Parathyroid adenoma (tissue), 2 donors: ENCODE measurements around the gene DHCR7.

Experiments
- H2AFZ ChIP-seq: fragments of 300-600 bp; sonication (generic); one replicate; pipeline ENCODE4 v1.7.0; 2017; ENCODE audit warnings: antibody characterized with exemption, mild to moderate bottlenecking
- H3K27ac ChIP-seq: fragments of 300-600 bp; sonication (generic); one replicate; pipeline ENCODE4 v1.7.0; 2017
- H3K27me3 ChIP-seq: fragments of 300-600 bp; sonication (generic); one replicate; pipeline ENCODE4 v1.7.0; 2017; ENCODE audit warnings: low read length; ENCODE audit not compliant: control insufficient read depth, insufficient read depth
- H3K36me3 ChIP-seq: fragments of 300-600 bp; sonication (generic); one replicate; pipeline ENCODE4 v1.7.0; 2017; ENCODE audit warnings: low read length; ENCODE audit not compliant: control insufficient read depth, insufficient read depth
- H3K4me1 ChIP-seq: fragments of 300-600 bp; sonication (generic); one replicate; pipeline ENCODE4 v1.7.0; 2017; ENCODE audit warnings: control low read depth
- H3K4me2 ChIP-seq: fragments of 300-600 bp; sonication (generic); one replicate; pipeline ENCODE4 v1.7.0; 2017; ENCODE audit warnings: low read length
- H3K4me3 ChIP-seq: fragments of 300-600 bp; sonication (generic); one replicate; pipeline ENCODE4 v1.7.0; 2017; ENCODE audit warnings: low read depth, low read length
- H3K79me2 ChIP-seq: fragments of 300-600 bp; sonication (generic); one replicate; pipeline ENCODE4 v1.7.0; 2017; ENCODE audit warnings: control low read depth
- H3K9ac ChIP-seq: fragments of 300-600 bp; sonication (generic); one replicate; pipeline ENCODE4 v1.7.0; 2017; ENCODE audit warnings: mild to moderate bottlenecking
- H3K9me3 ChIP-seq: fragments of 300-600 bp; sonication (generic); one replicate; pipeline ENCODE4 v1.7.0; 2017; ENCODE audit warnings: low read length; ENCODE audit not compliant: control insufficient read depth
- CTCF ChIP-seq: fragments of 300-600 bp; sonication (generic); IDR thresholded peaks from one replicate; pipeline ENCODE4 v1.7.0; 2017; ENCODE audit warnings: antibody characterized with exemption, mild to moderate bottlenecking
- donor health status: primary hyperparathyroidism.

Gene DHCR7

GRCh38 chr11:71458146-71459070, 10.2 kb upstream of the DHCR7 start:
- H3K36me3 ChIP-seq = no peaks in the 10 kb centered on the region
- H3K9ac ChIP-seq = no peak overlapping the region
- H3K4me1 ChIP-seq = no peaks in the 10 kb centered on the region
- H3K27ac ChIP-seq = no peak overlapping the region
- no peak overlapping the region for H3K4me3 ChIP-seq
- H3K4me2 ChIP-seq = no peak overlapping the region
- no peaks in the 10 kb centered on the region for H3K27me3 ChIP-seq
- TF ChIP-seq CTCF = no peak
- H2AFZ ChIP-seq = no peak overlapping the region
- H3K79me2 ChIP-seq = peaks cover 4% of the 10 kb centered on the region
- no peaks in the 10 kb centered on the region for H3K9me3 ChIP-seq

- no peak overlapping the region for H3K4me3 ChIP-seq
- H3K27ac ChIP-seq = no peak overlapping the region
- no peak overlapping the region for H2AFZ ChIP-seq
- no peaks in the 10 kb centered on the region for H3K27me3 ChIP-seq
- H3K9me3 ChIP-seq = no peaks in the 10 kb centered on the region
- no peak overlapping the region for H3K9ac ChIP-seq
- H3K36me3 ChIP-seq = no peaks in the 10 kb centered on the region
- no peak for TF ChIP-seq CTCF
- H3K79me2 ChIP-seq = peaks cover 4% of the 10 kb centered on the region
- no peak overlapping the region for H3K4me2 ChIP-seq
- no peaks in the 10 kb centered on the region for H3K4me1 ChIP-seq
Measured at GRCh38 chr11:71456831-71457230, 8.6 kb upstream of the DHCR7 start.

- Histone ChIP-seq H3K4me2 (no peak overlapping the region), H2AFZ (no peak overlapping the region), H3K4me3 (no peak overlapping the region), H3K4me1 (no peaks in the 10 kb centered on the region), H3K9me3 (no peaks in the 10 kb centered on the region), H3K36me3 (no peaks in the 10 kb centered on the region), H3K9ac (no peak overlapping the region), H3K27me3 (no peaks in the 10 kb centered on the region), H3K79me2 (peaks cover 4% of the 10 kb centered on the region), H3K27ac (no peak overlapping the region)
- TF ChIP-seq CTCF = no peak
Measured at GRCh38 chr11:71456294-71456693, 8.1 kb upstream of the DHCR7 start.

- Histone ChIP-seq H3K27ac (no peak overlapping the region), H3K79me2 (peaks cover 4% of the 10 kb centered on the region), H3K9ac (no peak overlapping the region), H3K4me1 (no peaks in the 10 kb centered on the region), H3K27me3 (no peaks in the 10 kb centered on the region), H3K36me3 (no peaks in the 10 kb centered on the region), H3K4me3 (no peak overlapping the region), H3K9me3 (no peaks in the 10 kb centered on the region), H3K4me2 (no peak overlapping the region), H2AFZ (no peak overlapping the region)
- peak; percentile 6 for TF ChIP-seq CTCF
Measured at GRCh38 chr11:71454470-71455113, 6.4 kb upstream of the DHCR7 start.
